ENCODE results near the gene F10.
"Not testable (repeated sequence)": the region's sequence is repeated elsewhere in the genome, so short reads cannot be mapped to it uniquely, and the experiment has no call there.

The F10 gene

GRCh38 chr13:113122550-113123225 lies at the start of gene F10:
F10 (plus strand) TSS chr13:113122799; CDS start chr13:113122856, 57 bp downstream.
- no peak for DNase-seq (ENCODE audit: low read depth)

- DNase-seq (ENCODE audit: low read depth): no peak
Observed at GRCh38 chr13:113073942-113074341, 48.7 kb upstream of the F10 start.

- DNase-seq (ENCODE audit: low read depth): no peak
Observed at GRCh38 chr13:113074401-113074800, 48.2 kb upstream of the F10 start.

DNA sequence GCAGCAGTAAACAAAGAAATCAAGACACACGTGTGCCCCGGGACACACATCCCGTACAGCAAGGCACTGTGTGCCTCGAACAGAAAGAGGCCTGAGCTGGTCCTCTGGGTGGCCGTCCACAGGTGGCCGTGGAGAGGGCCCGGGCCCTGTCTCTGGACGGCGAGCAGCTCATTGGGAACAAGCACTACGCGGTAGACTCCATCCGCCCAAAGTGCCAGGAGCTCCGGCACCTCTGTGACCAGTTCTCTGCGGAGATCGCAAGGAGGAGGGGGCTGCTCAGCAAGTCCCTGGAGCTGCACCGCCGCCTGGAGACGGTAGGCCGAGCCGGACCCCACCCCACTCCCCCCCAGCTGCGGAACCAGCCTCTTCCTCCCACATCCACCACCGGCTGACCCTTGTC lies 47.7 kb upstream of the F10 start:
- no peak for DNase-seq (ENCODE audit: low read depth)

DNA sequence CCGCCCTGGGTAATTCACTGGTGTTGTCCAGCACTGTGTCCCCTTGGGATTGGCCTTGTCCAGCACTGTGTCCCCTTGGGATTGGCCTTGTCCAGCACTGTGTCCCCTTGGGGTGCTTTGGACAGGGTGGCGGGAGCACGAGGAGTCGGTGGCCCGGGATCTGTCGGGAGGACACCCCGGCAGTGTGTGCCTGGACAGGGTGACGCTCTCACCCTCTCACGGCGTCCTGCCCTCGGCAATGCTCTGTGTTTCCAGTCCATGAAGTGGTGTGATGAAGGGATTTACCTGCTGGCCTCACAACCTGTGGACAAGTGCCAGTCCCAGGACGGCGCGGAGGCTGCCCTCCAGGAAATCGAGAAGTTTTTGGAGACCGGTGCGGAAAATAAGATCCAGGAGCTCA lies 46.9 kb upstream of the F10 start:
- no peak for DNase-seq (ENCODE audit: low read depth)

GRCh38 chr13:113076681-113077401 lies 45.8 kb upstream of the F10 start:
- no peak for DNase-seq (ENCODE audit: low read depth)

GRCh38 chr13:113077566-113077952 lies 45.0 kb upstream of the F10 start:
- DNase-seq (ENCODE audit: low read depth): no peak

GRCh38 chr13:113077953-113078901 lies 44.4 kb upstream of the F10 start:
- no peak for DNase-seq (ENCODE audit: low read depth)

DNA sequence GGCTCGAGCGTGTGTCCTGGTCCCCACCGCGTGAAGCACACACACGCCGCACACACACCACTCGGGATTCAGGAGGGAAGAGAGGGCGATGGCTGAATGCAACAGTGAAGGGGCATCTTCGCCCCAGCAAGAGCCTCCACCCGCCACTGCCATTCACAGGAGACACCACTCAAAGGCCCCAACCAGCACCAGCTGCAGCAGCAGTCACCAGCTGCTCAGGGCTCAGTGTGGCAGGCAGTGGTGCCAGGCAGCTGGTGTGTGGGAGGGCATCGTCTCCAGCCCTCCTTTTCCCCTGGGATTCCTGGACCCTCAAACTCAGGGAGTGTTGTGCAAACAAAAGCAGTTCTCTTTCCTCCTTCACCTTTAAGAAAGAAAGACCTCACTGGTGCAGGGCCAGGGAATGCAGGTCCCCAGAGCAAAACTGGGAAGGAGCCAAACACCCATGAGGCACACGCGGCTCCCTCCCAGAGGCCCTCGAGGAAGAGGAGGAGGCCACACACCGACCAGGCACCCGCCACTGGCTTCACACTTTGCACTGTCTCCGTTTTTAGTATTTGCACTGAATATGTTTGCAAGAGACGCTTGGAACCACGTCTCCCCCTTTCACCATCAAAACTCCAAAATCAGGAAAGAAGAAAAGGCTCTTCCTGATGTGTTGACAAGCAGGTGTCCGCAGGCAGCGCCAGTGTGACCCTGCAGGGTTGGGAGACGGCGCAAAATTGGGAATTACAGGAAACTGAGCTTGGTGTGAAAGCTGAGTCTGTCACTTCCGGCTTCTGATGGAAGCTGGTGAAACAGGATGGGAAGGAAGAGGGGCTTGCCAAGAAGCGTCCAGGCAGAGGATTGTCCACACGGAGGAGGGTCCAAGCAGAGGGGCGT lies 43.5 kb upstream of the F10 start:
- DNase-seq (ENCODE audit: low read depth): no peak

DNA sequence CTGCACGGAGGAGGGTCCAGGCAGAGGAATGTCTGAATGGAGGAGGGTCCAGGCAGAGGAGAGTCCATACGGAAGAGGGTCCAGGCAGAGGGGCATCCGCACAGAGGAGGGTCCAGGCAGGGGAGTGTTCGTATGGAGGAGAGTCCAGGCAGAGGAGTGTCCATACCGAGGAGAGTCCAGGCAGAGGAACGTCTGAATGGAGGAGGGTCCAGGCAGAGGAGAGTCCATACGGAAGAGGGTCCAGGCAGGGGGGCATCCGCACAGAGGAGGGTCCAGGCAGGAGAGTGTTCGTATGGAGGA lies 42.9 kb upstream of the F10 start:
- not testable (repeated sequence) for DNase-seq (ENCODE audit: low read depth)

GRCh38 chr13:113080361-113080831 lies 42.2 kb upstream of the F10 start:
- no peak for DNase-seq (ENCODE audit: low read depth)

- DNase-seq (ENCODE audit: low read depth): no peak
Observed at GRCh38 chr13:113080901-113081521, 41.6 kb upstream of the F10 start.

GRCh38 chr13:113082198-113083021 lies 40.2 kb upstream of the F10 start:
- DNase-seq (ENCODE audit: low read depth): no peak

DNA sequence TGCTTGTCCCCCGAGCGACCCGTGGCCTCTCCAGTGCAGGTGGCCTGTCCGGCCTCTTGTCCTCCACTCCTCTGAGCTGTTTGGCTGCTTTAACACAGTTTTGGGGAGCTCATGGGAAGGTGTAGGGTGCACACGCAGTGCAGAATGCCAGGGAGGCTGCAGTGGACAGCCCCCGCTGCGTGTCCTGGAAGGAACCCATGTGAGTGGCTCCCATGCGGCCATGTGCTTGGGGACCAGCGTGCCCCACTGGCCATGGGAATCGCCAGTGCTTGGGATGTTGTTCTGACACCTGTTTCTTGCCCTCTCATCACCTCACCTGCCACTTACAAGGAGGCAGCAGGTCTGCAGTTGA lies 39.6 kb upstream of the F10 start:
- no peak for DNase-seq (ENCODE audit: low read depth)

DNA sequence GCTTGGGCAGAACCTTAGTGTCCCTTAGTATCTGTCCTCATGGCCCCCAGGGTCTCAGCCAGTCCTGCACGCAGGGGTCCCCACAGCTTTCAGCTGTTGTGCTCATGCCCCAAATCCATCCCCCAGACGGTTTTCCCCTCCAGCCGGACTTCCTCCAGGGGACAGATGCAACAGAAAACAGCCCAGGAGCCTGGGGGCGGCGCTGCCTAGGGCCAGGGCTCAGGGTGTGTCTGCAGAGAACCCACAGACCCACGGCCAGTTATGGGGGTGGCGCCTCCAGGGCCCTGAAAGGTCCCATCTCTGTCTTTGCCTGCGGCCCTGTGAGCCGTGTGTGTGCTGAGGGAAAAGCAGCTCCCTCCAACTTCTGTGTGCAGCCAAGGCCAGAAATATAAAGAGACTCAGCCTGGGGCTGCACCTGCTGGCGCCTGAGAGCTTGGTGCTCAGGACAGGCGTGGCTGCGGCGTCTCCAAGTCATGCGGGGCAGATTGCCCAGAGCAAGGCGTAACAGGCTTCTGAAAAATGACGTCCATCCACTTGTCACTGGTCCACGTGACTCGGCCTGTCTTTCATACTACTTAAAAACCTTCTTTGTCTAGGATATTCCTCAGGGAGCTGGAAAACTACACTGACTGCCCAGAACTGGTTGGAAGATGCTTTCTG lies 39.1 kb upstream of the F10 start:
- DNase-seq (ENCODE audit: low read depth): no peak

DNA sequence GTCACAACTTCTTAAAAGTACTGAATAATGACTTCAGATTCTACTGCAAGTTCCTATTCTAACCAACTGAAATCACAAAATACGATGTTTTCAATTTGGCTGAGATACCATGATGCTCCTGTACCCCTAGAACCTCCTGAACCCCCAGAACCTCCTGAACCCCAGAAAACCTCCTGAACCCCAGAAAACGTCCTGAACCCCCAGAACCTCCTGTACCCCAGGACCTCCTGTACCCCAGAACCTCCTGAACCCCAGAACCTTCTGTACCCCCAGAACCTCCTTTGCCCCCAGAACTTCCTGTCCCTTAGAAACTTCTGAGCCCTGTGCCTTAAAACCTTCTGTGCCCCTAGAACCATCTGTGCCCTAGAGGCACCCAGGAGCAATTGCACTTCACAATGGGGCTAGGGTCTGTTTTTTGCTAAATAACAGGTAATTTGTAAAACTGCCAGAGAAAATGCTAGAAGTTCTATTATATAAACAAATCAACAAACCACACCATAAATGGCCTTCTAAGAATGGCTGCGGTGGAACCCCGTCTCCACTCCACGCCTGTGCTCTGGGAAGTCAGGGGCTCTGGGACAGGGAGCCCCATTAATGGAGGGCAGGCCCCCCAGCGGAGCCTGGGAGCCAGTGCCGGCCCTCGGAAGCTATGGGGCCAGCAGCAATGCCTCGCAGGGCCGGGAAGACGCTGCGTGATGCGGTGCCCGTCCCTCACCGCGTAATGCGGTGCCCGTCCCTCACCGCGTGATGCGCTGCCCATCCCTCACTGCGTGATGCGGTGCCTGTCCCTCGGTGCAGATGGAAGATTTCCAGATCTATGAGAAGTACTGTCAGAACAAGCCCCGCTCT lies 38.3 kb upstream of the F10 start:
- DNase-seq (ENCODE audit: low read depth): no peak

GRCh38 chr13:113084943-113085540 lies 37.6 kb upstream of the F10 start:
- DNase-seq (ENCODE audit: low read depth): no peak

DNA sequence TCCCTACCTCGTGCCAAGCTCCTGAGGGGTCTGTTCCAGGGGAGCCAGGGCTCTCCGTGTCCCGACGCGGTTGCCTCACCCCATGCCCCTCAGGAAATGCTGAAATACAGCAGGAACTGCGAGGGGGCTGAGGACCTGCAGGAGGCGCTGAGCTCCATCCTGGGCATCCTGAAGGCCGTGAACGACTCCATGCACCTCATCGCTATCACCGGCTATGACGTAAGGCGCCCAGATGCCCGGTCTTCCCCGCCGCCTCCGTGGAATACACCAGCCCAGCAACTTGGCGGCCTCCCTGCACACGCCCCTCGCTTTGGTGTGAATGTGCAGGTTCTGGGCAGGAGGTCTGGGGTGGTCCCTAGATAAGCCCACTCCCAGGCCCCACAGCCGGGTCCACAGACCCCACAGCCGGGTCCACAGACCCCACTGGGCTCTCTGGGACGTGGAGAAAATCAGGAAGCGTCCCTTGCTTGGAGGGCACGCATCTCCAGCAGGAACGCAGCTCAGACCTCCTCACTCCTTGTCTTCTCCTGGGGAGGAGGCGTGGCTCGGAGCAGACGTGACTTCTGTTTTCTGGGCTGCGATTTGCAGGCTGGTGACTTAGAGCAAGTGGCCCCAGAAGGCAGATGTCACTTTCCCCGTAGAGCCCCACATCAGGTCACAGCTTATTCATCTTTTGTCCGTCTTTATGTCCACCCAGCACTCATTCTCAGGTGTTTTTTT lies 36.4 kb upstream of the F10 start:
- no peak for DNase-seq (ENCODE audit: low read depth)

Measured in T-helper 22 cell (primary cell).